ENCODE data around the gene PPARD.
A peak's percentile ranks its signal among the peaks of the same experiment; 100 is the strongest.

Gene PPARD

DNA sequence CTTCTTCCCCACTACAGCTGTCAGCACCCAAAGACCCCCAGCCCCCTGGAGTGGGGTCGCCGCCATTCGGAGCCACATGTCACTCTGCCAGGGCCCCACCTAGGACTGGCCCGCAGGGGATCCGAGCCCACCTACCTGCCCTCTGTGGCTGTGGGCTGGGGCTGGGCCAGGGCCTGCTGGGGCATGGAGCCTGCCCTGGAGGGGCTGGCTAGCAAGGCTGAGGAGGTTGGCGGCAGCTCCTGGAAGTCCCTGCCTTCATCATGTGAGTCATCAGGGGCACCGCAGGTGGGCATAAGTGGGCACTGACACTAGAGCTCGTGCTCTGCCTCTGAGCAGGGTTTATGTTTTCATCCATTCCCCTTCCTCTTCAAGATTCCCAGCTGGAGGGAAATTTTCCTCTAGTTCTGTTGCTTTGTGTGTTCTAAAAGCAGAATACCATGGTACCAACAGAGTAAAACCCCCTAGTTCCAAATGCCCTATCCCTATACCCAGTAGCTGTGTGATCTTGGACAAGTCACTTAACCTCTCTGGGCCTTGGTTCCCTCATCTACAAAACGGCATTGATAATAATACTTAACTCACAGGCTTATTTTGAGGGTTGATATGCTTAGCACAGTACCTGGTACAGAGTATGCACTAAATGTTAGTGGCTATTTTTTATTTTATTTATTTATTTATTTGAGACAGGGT is 101.1 kb downstream of the PPARD start:
- Mint-ChIP-seq H3K36me3 (ENCODE audit: low read depth) (no peaks in the 10 kb centered on the region), H3K27ac (no peak overlapping the region), H3K9me3 (no peaks in the 10 kb centered on the region), H3K4me1 (ENCODE audit: low read depth) (peaks cover 14% of the 10 kb centered on the region), H3K27me3 (peaks cover 18% of the 10 kb centered on the region), H3K4me3 (no peak overlapping the region)
- intact Hi-C loops (cut with micrococcal nuclease), result no loop called here

- Mint-ChIP-seq H3K4me3 (no peak overlapping the region), H3K27me3 (peaks cover 25% of the 10 kb centered on the region), H3K4me1 (ENCODE audit: low read depth) (peaks cover 21% of the 10 kb centered on the region), H3K36me3 (ENCODE audit: low read depth) (no peaks in the 10 kb centered on the region), H3K9me3 (no peaks in the 10 kb centered on the region), H3K27ac (no peak overlapping the region)
- intact Hi-C loops (cut with micrococcal nuclease), result no loop called here
Measured at GRCh38 chr6:35445691-35446090, 103.3 kb downstream of the PPARD start.

DNA sequence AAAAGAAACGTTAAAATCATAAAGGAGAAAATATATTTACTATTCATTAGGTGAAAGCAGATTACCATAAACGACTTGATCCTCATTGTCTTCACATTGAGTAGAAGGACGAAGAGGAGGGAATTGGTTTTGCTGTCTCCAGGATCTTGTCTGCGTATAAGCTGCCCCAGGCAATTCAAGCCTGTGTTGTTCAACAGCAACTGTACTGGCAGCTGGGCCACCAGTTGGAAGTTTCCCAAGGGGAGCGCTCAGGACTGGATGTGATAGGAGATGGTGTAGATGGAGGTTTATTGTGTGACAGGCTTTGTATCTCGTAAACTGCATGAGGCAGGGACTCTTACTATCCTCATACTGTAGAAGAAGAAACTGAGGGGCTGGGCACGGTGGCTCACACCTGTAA is 105.8 kb downstream of the PPARD start:
- H3K9me3 Mint-ChIP-seq, result no peaks in the 10 kb centered on the region
- H3K27ac Mint-ChIP-seq, result no peak overlapping the region
- no peaks in the 10 kb centered on the region for H3K36me3 Mint-ChIP-seq (ENCODE audit: low read depth)
- H3K4me3 Mint-ChIP-seq, result no peak overlapping the region
- H3K4me1 Mint-ChIP-seq (ENCODE audit: low read depth), result peaks cover 39% of the 10 kb centered on the region
- H3K27me3 Mint-ChIP-seq, result peaks cover 29% of the 10 kb centered on the region
- intact Hi-C loops (cut with micrococcal nuclease), result no loop called here

- H3K4me3 Mint-ChIP-seq, result no peak overlapping the region
- H3K27ac Mint-ChIP-seq, result no peak overlapping the region
- intact Hi-C loops (cut with micrococcal nuclease), result loop anchor here (1.0 kb wide), 2 partner anchors 107 to 152 kb away; partner anchors contain the start of genes DEF6 and PPARD
- no peaks in the 10 kb centered on the region for H3K36me3 Mint-ChIP-seq (ENCODE audit: low read depth)
- H3K27me3 Mint-ChIP-seq, result peaks cover 28% of the 10 kb centered on the region
- H3K9me3 Mint-ChIP-seq, result no peaks in the 10 kb centered on the region
- peaks cover 51% of the 10 kb centered on the region for H3K4me1 Mint-ChIP-seq (ENCODE audit: low read depth)
Measured at GRCh38 chr6:35449287-35449881, 107.0 kb downstream of the PPARD start.

GRCh38 chr6:35451354-35452182 is 109.2 kb downstream of the PPARD start:
- Mint-ChIP-seq H3K36me3 (ENCODE audit: low read depth) (peaks cover 13% of the 10 kb centered on the region), H3K4me1 (ENCODE audit: low read depth) (peaks cover 51% of the 10 kb centered on the region), H3K9me3 (no peaks in the 10 kb centered on the region), H3K27me3 (peaks cover 20% of the 10 kb centered on the region), H3K4me3 (peak overlapping the region; percentile 85), H3K27ac (peak overlapping the region; percentile 26)
- intact Hi-C loops (cut with micrococcal nuclease), result loop anchor here (1.0 kb wide), 1 partner anchor 17 kb away; the partner anchor contains the start of gene RPL10A

GRCh38 chr6:35452183-35453090 is 110.1 kb downstream of the PPARD start, which contains the start of gene FANCE:
FANCE (plus strand) TSS chr6:35452338; CDS start chr6:35452546, 208 bp downstream.
- H3K4me1 Mint-ChIP-seq (ENCODE audit: low read depth), result peaks cover 44% of the 10 kb centered on the region
- peak within 1 kb of the TSS; percentile 26 for H3K27ac Mint-ChIP-seq
- H3K36me3 Mint-ChIP-seq (ENCODE audit: low read depth), result peaks cover 13% of the 10 kb centered on the region
- peak within 1 kb of the TSS; percentile 85 for H3K4me3 Mint-ChIP-seq
- H3K9me3 Mint-ChIP-seq, result no peaks in the 10 kb centered on the region
- intact Hi-C loops (cut with micrococcal nuclease), result loop anchor here (1.0 kb wide), 1 partner anchor 16 kb away; the partner anchor contains the start of gene RPL10A
- peaks cover 20% of the 10 kb centered on the region for H3K27me3 Mint-ChIP-seq

DNA sequence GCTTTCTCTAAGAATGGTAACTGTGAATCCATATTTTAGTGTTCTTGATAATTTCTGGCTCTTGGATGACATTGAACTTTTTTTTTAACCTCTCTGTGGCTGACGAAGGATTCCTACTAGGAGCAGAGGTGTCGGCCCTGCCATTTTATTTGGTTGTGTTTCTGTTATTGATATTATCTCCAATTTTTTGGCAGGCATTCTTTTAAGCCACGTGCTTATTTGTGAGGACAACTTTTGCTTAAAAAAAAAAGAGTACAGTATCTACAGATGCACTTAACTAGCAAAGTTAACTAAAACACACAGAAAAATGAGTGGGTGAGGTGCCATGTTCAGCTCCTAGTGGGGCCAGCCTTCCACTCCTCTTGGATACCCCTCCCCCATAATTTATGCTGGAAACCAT is 110.9 kb downstream of the PPARD start:
- peaks cover 20% of the 10 kb centered on the region for H3K27me3 Mint-ChIP-seq
- no peak overlapping the region for H3K27ac Mint-ChIP-seq
- no peaks in the 10 kb centered on the region for H3K9me3 Mint-ChIP-seq
- peak overlapping the region; percentile 26 for H3K4me3 Mint-ChIP-seq
- intact Hi-C loops (cut with micrococcal nuclease), result no loop called here
- peaks cover 41% of the 10 kb centered on the region for H3K4me1 Mint-ChIP-seq (ENCODE audit: low read depth)
- peaks cover 13% of the 10 kb centered on the region for H3K36me3 Mint-ChIP-seq (ENCODE audit: low read depth)

DNA sequence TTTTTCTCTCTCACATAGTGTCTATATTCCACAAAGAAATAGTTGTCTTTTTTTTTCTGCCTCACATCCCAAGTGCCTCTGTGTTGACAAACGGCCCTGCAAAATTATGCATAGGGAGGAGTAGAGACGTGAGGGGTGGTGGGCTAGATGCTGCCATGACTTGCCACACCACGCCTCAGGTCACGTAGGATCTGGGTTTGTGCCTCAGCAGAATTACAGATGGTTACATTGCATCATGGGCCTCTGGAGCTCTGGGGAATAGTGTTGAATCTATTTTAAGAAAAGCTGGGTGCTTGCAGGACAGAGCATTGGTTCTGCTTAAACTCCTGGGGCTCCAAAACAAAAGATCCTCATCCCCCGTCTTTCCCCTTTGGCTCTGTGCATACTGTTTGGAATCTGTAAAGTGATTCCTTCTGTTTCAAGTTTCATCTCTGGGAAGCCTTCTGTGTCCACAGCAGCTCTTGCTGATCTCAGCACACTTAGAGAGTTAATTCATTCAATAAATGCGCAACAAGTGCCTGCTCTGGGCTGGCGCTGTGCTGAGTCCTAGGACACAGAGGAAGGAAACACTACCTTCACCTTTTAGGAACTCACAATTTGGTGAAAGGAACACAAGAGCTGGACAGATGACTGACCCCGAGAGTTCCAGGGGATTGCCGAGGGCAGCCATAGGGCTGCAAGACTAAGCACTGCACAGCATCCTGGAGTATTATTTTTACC is 112.2 kb downstream of the PPARD start:
- H3K27me3 Mint-ChIP-seq, result peaks cover 17% of the 10 kb centered on the region
- H3K9me3 Mint-ChIP-seq, result no peaks in the 10 kb centered on the region
- peaks cover 17% of the 10 kb centered on the region for H3K36me3 Mint-ChIP-seq (ENCODE audit: low read depth)
- H3K27ac Mint-ChIP-seq, result no peak overlapping the region
- intact Hi-C loops (cut with micrococcal nuclease), result no loop called here
- H3K4me3 Mint-ChIP-seq, result no peak overlapping the region
- H3K4me1 Mint-ChIP-seq (ENCODE audit: low read depth), result peaks cover 36% of the 10 kb centered on the region

DNA sequence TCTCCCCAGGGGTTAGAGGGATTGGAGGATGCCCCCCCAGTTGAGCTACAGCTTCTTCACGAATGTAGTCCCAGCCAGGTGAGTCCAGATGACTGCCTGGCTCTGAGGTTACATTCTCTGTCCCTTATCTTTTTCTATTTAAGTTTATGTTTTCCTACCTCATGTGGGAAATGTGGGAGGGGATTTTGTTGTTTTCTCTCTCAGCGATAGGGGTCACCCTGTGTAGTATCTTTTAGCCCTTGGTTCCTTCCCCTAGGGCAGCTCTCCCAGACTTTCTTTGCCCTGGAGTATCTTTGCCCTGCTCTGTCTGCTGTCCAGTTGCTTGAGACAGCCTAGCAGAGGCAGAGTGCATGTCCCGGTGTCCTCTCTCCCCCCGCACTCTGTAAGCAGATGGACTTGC is 115.5 kb downstream of the PPARD start:
- Mint-ChIP-seq H3K27me3 (peaks cover 2% of the 10 kb centered on the region), H3K4me3 (no peak overlapping the region), H3K4me1 (ENCODE audit: low read depth) (peaks cover 19% of the 10 kb centered on the region), H3K27ac (no peak overlapping the region), H3K36me3 (ENCODE audit: low read depth) (peaks cover 28% of the 10 kb centered on the region), H3K9me3 (no peaks in the 10 kb centered on the region)
- intact Hi-C loops (cut with micrococcal nuclease), result no loop called here

DNA sequence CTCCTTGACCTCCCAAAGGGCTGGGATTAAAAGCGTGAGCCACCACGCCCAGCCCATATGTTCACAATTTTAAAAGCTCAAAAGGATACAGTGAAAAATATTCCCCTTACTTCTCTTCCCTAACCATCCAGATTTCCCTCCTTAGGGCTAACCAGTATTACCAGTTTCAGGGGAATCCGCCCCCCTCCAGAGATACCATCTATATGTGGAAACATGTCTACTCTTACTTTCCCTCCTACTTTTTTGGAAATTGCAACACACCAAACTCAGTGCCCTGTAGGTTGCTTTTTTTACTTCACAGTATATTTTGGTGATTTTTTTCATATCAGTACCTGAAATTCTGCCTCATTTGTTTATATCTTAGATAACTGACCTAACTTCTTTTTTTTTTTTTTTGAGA is 118.9 kb downstream of the PPARD start:
- H3K27ac Mint-ChIP-seq, result no peak overlapping the region
- H3K4me1 Mint-ChIP-seq (ENCODE audit: low read depth), result no peaks in the 10 kb centered on the region
- H3K4me3 Mint-ChIP-seq, result no peak overlapping the region
- intact Hi-C loops (cut with micrococcal nuclease), result no loop called here
- H3K9me3 Mint-ChIP-seq, result no peaks in the 10 kb centered on the region
- H3K27me3 Mint-ChIP-seq, result no peaks in the 10 kb centered on the region
- peaks cover 17% of the 10 kb centered on the region for H3K36me3 Mint-ChIP-seq (ENCODE audit: low read depth)

DNA sequence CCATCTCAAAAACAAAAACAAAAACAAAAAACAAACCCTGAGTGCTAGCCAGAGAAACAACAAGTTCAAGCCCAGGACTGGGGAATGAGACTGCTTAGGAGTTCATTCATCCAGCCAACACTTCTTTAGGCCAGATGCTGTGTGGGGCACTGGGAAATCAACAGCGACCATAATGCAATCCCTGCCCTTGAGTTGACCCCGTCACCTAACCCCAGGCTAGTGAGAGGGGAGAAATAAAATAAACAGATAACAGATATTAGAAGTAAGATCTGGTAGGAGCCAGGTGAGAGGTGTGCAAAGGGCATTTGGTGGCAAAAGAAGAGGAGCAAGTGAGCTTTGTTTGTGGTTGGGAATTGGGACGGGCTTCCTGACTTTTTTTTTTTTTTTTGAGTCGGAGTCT is 120.9 kb downstream of the PPARD start:
- intact Hi-C loops (cut with micrococcal nuclease), result no loop called here
- H3K9me3 Mint-ChIP-seq, result no peaks in the 10 kb centered on the region
- no peak overlapping the region for H3K4me3 Mint-ChIP-seq
- no peaks in the 10 kb centered on the region for H3K27me3 Mint-ChIP-seq
- H3K27ac Mint-ChIP-seq, result no peak overlapping the region
- peaks cover 8% of the 10 kb centered on the region for H3K4me1 Mint-ChIP-seq (ENCODE audit: low read depth)
- peaks cover 18% of the 10 kb centered on the region for H3K36me3 Mint-ChIP-seq (ENCODE audit: low read depth)

DNA sequence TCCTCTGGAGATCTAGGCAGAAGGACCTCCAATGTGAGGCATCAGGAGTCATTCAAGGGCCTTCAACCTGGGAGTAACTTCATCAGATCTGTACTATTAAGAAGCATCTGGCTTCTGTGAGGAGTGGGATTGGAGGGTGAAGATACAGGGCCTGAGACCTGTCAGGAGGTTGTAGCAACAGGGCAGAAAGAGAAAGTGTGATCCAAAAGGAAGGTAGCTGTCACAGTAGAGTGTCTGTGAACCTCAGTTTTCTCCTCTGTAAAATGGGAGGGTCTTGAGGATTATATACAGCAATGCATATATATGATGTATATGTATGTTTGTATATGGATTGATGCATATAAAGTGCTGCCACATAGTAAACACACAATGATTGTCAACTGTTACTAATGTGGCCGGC is 123.3 kb downstream of the PPARD start:
- intact Hi-C loops (cut with micrococcal nuclease), result no loop called here
- Mint-ChIP-seq H3K4me1 (ENCODE audit: low read depth) (peaks cover 27% of the 10 kb centered on the region), H3K27me3 (no peaks in the 10 kb centered on the region), H3K27ac (no peak overlapping the region), H3K36me3 (ENCODE audit: low read depth) (peaks cover 27% of the 10 kb centered on the region), H3K4me3 (no peak overlapping the region), H3K9me3 (no peaks in the 10 kb centered on the region)

Data from dendritic cell treated with granulocyte-macrophage colony-stimulating factor and Interleukin-4, amounts not matched to agents 40 ng/mL and 50 ng/mL, for 4 days (primary cell).